Measurements from ENCODE around the gene RNF214.
A peak's percentile ranks its signal among the peaks of the same experiment; 100 is the strongest.

Gene RNF214

DNA sequence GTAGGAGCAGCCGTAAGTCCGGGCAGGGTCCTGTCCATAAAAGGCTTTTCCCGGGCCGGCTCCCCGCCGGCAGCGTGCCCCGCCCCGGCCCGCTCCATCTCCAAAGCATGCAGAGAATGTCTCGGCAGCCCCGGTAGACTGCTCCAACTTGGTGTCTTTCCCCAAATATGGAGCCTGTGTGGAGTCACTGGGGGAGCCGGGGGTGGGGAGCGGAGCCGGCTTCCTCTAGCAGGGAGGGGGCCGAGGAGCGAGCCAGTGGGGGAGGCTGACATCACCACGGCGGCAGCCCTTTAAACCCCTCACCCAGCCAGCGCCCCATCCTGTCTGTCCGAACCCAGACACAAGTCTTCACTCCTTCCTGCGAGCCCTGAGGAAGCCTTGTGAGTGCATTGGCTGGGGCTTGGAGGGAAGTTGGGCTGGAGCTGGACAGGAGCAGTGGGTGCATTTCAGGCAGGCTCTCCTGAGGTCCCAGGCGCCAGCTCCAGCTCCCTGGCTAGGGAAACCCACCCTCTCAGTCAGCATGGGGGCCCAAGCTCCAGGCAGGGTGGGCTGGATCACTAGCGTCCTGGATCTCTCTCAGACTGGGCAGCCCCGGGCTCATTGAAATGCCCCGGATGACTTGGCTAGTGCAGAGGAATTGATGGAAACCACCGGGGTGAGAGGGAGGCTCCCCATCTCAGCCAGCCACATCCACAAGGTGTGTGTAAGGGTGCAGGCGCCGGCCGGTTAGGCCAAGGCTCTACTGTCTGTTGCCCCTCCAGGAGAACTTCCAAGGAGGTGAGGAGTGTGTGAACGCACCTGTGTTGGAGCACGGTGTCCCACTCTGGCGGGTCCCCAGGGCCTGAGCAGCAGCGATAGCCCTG, 33.2 kb upstream of the RNF214 start, which contains the start of gene TAGLN:
TSS of gene TAGLN (plus strand) at position 318 of the 863 bp plus-strand sequence. CDS start 3,644 bp downstream, outside the sequence.
- Histone ChIP-seq H3K36me3 (peaks cover 42 to 75% (median 50%) of the 10 kb centered on the region in 3 donors), H3K4me1 (peaks cover 0 to 35% (median 23%) of the 10 kb centered on the region in 4 donors), H3K27me3 (no peaks in the 10 kb centered on the region), H3K9me3 (no peaks in the 10 kb centered on the region), H3K4me3 (peak within 1 kb of the TSS; percentile 70 to 96), H3K27ac (peak within 1 kb of the TSS; percentile 97 to 98)
- TF ChIP-seq, protein P1, sequence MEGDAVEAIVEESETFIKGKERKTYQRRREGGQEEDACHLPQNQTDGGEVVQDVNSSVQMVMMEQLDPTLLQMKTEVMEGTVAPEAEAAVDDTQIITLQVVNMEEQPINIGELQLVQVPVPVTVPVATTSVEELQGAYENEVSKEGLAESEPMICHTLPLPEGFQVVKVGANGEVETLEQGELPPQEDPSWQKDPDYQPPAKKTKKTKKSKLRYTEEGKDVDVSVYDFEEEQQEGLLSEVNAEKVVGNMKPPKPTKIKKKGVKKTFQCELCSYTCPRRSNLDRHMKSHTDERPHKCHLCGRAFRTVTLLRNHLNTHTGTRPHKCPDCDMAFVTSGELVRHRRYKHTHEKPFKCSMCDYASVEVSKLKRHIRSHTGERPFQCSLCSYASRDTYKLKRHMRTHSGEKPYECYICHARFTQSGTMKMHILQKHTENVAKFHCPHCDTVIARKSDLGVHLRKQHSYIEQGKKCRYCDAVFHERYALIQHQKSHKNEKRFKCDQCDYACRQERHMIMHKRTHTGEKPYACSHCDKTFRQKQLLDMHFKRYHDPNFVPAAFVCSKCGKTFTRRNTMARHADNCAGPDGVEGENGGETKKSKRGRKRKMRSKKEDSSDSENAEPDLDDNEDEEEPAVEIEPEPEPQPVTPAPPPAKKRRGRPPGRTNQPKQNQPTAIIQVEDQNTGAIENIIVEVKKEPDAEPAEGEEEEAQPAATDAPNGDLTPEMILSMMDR (IDR thresholded peaks at IDR 0.05), result no peak
- intact Hi-C loops (cut with DNase I; ENCODE audit: low total_unique reads), result no loop called here
- peak; percentile 88 to 98 for DNase-seq

- TF ChIP-seq, protein P1 (IDR thresholded peaks at IDR 0.05), result no peak
- intact Hi-C loops (cut with DNase I; ENCODE audit: low total_unique reads), result no loop called here
- H3K9me3 ChIP-seq, result no peaks in the 10 kb centered on the region
- peak overlapping the region; percentile 70 to 96 for H3K4me3 ChIP-seq
- H3K36me3 ChIP-seq, result peaks cover 51 to 75% (median 55%) of the 10 kb centered on the region in 3 donors
- H3K4me1 ChIP-seq, result peaks cover 0 to 43% (median 30%) of the 10 kb centered on the region in 4 donors
- DNase-seq, result no peak
- no peaks in the 10 kb centered on the region for H3K27me3 ChIP-seq
- H3K27ac ChIP-seq, result peak overlapping the region; percentile 97 to 98
Observed at GRCh38 chr11:117199916-117200812, 32.3 kb upstream of the RNF214 start.

DNA sequence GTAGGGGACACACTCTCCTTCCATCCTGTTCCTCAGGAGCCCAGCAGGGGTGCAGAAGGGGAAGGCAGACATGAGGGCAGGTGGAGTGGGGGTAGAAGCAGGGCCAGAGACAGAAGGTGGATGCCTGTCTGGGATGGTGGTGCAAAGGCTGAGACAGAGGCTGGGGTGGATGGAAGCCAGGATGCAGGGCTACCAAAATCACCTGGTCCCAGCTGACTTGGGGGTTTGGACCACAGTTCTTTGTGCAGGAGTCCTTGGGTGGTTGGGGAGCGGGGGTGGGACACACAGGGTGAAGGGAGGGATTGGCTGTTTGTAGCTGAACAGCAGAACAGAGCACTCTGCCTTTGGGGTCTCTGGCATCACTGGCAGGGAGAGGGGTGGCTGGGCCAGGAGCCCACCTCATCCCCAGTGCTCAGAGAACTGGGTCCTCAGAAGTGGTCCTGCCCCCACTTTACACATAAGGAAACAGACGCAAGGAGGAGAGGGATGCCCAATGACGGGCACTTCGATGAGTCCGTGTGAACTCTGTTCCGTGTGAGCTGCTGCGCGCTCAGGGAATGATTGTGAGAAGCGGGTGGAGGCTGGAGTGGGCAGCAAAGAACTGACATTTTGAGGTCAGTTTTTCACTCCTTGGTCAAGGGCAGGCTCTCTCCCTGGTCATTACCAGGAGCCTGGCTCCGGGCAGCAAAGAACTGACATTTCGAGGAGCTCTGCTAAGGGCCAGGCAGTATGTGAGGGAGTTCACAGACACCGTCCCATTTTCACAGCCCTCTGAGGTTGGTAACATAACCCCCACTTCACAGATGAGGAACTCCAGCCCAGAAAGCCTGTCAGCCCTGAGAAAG, 31.4 kb upstream of the RNF214 start:
- H3K4me3 ChIP-seq, result peak overlapping the region; percentile 70 to 96
- H3K36me3 ChIP-seq, result peaks cover 54 to 71% (median 55%) of the 10 kb centered on the region in 3 donors
- peaks cover 0 to 50% (median 35%) of the 10 kb centered on the region in 4 donors for H3K4me1 ChIP-seq

GRCh38 chr11:117201658-117202305, 30.7 kb upstream of the RNF214 start:
- TF ChIP-seq, protein P1 (IDR thresholded peaks at IDR 0.05), result no peak
- Histone ChIP-seq H3K4me1 (peaks cover 0 to 52% (median 37%) of the 10 kb centered on the region in 4 donors), H3K27me3 (no peaks in the 10 kb centered on the region), H3K4me3 (peak overlapping the region; percentile 70 to 96), H3K27ac (peak overlapping the region; percentile 97 to 98), H3K36me3 (peaks cover 49 to 63% (median 54%) of the 10 kb centered on the region in 3 donors), H3K9me3 (no peaks in the 10 kb centered on the region)
- intact Hi-C loops (cut with DNase I; ENCODE audit: low total_unique reads), result no loop called here
- DNase-seq, result peak in 1 of 2 donors; percentile 82

More for the DNA sequence above, 31.4 kb upstream of the RNF214 start:
- peak overlapping the region; percentile 97 to 98 for H3K27ac ChIP-seq
- no peaks in the 10 kb centered on the region for H3K27me3 ChIP-seq
- no peaks in the 10 kb centered on the region for H3K9me3 ChIP-seq
- TF ChIP-seq, protein P1 (IDR thresholded peaks at IDR 0.05), result no peak
- DNase-seq, result no peak
- intact Hi-C loops (cut with DNase I; ENCODE audit: low total_unique reads), result no loop called here

All from tibial artery (tissue), 4 donors.